Stimulated activated CD4-positive, alpha-beta T cell treated with anti-CD3 and anti-CD28 coated beads, Interleukin-12 subunit alpha, Interleukin-12 subunit beta, amount 100 ng/mL, for 4 hours (primary cell): ENCODE data around the gene AK6.
"Not testable (repeated sequence)": the region's sequence is repeated elsewhere in the genome, so short reads cannot be mapped to it uniquely, and the experiment has no call there.

ENCODE experiments used
- DNase-seq: peaks from one replicate; pipeline ENCODE4 v3.0.0-alpha.2; 2020

AK6 gene

GRCh38 chr5:69369340-69370121, at the start of gene AK6, which contains the start of the genes RAD17 and TAF9:
TSS of gene AK6 (minus strand) at chr5:69369520. CDS start at chr5:69369490, 30 bp downstream.
TSS of gene RAD17 (plus strand) at chr5:69369818. CDS start at chr5:69372209, 2,391 bp downstream.
TSS of gene TAF9 (minus strand) at chr5:69369520. CDS start at chr5:69365737, 3,783 bp downstream.
- DNase-seq = peak; percentile 88

- no peak for DNase-seq
Observed at GRCh38 chr5:69418554-69418953, 49.2 kb upstream of the AK6 start.

DNA sequence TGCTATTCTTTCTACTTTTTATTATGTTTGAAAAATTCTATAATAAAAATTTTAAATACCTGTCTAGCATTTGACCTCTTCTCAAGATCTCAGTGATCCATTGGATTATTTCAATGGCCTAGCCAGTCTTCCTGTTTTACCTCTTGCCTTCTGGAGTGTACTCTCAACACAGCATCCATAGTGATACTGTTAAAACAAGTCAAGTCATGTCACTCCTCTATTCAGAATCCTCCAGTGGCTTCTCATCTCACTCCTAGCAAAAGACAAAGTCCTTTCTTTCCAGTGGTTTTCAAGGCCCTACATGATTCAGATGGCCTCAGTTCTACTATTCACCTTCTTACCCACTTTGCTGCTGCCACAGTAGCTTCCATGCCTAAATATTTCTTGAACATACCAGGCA, 47.4 kb upstream of the AK6 start:
- no peak for DNase-seq

- DNase-seq = no peak
Observed at GRCh38 chr5:69416180-69416579, 46.9 kb upstream of the AK6 start.

DNA sequence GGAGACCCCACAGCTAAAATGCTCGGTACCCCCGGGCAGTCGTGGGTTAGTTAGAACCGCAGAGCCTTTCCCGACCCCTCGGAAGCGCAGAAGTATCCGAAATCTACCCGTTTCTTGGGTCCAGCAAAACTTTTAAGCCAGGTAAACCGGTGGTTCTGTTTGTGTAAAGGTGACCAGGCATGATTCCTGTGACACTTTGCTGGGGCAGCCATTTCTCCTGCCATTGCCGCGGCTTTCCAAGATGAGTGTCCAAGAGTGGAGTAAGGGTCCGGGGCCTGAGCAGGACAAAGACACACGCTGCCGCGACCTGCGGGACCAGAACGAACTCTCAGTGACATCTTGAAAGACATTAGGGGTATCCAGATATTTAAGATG, 46.3 kb upstream of the AK6 start:
- DNase-seq = no peak

DNA sequence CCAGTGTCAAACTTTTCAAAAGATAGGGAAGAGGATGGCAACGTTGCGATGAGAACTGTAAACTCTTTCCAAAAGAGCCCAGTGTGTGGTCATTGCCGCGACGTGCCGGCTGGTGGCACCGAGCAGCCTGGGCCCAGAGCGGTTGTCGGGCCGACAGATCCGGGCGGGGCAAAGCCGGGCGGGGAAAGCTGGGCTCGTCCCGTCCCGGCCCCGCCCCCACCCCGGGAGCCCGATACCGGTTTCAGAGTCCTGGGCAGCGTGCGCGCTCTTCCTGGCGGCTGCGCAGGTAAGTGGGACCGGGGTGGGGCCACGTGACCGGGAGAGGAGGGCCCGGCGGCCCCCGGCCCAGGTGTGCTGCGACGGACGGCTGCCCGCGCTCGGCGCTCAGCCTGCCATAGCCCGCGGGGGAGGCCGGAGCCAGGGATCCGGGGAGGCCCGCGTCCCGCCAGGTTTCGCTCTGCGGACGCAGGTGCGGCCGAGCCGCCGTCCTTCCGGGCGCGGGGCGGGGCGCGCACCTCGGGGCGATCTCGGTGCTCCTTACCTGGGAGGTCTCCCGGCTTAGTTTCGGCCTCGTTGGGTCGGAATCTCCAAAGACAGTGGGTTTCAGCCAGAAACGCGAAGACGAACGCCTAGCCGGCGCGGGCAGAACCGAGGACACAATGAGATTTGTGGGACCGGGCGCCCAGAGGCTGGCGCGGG, 45.7 kb upstream of the AK6 start, which contains the start of gene MARVELD2:
Gene MARVELD2, plus strand, starts transcription at position 232 of the 699 bp plus-strand sequence. CDS start 4,270 bp downstream, outside the sequence.
- peak; percentile 48 for DNase-seq

DNA sequence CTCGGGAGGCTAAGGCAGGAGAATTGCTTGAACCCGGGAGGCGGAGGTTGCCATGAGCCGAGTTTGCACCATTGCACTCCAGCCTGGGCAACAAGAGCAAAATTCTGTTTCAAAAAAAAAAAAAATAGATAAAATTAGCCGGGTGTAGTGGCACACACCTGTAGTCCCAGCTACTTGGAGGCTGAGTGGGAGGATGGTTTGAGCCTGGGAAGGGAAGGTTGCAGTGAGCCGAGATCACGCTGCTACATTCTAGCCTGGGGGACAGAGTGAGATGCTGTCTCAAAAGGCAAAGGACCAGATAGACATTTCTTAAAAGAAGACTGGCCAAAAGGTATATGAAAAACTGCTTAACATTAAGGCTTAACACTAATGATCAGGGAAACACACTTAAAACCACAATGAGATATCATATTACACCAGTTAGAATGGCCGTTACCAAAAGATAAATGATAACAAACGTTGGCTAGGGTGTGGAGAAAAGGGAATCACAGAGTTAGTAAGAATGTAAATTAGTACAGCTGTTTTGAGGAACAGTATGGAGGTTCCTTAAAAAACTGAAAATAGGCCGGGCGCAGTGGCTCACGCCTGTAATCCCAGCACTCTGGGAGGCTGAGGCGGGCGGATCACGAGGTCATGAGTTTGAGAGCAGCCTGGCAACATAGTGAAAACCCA, 35.5 kb upstream of the AK6 start:
- DNase-seq = no peak

DNA sequence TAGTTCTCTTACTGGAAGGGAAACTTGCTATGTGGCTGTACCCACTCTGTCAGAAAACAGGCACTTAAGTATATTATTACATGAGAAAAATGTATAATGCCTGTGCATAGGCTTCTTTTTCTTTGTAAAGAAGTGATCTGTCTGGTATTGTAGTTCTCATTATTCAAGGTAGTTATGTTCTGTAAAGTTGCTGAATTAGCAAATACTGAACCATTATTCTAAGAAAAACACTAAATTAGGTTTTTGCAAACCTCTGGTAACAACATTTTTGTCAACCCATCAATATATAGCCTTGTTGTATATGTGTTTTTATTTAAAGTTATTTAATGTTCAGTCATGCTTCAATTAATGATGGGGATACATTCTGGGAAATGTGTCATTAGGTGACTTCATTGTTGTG, 9.1 kb upstream of the AK6 start:
- DNase-seq = no peak

- DNase-seq = no peak
Observed at GRCh38 chr5:69374911-69375446, 5.7 kb upstream of the AK6 start.

- no peak for DNase-seq
Observed at GRCh38 chr5:69372394-69372793, 3.1 kb upstream of the AK6 start.

GRCh38 chr5:69370335-69370734, 1.0 kb upstream of the AK6 start:
- DNase-seq = not testable (repeated sequence)

DNA sequence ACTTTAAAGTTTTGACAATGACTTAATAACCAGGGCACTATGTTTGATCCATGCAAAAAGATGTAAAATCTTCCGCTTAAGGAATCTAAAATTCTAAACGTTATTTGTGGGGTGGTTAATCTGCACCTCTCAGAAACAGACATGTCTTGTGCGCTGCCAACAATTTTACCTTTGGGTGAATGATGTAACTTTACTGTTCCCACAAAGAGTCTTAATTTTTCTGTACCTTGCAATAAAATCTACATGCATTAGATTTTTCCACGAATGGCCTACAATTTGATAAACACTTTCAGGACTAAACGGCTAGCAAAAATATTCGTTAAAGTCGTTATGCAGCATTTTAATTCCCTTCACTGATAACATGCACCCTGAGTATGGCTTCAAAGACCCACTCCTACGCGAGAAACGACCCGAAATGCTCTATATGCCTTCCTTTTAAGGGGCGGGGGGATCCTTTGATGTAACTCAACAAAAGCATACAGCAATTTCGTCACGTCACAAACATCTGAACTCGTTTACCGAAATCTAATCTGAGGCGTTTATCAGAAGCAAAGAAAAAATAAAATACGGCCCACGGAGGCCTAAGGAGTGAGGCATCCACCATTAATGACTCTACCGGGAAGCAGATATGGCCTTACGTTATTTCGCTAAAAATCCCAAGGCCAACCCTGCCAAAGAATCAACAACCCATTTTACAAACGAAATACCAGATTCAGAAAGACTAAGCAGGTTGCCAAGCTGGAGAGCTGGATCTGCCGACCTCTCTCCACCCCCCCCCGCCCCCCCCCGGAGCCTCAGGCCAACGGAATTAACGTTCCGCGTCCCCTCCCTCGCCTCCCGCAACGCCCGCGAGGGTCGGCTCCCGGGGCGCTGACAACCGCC, 621 bp downstream of the AK6 start:
- no peak for DNase-seq

GRCh38 chr5:69367697-69368279, 1.5 kb downstream of the AK6 start:
- no peak for DNase-seq

- DNase-seq = no peak
Observed at GRCh38 chr5:69364850-69365249, 4.5 kb downstream of the AK6 start.

- DNase-seq = no peak
Observed at GRCh38 chr5:69364414-69364813, 4.9 kb downstream of the AK6 start.

GRCh38 chr5:69360442-69360841, 8.9 kb downstream of the AK6 start:
- DNase-seq = no peak

- DNase-seq = no peak
Observed at GRCh38 chr5:69359699-69360098, 9.6 kb downstream of the AK6 start.

- no peak for DNase-seq
Observed at GRCh38 chr5:69350664-69351063, 18.7 kb downstream of the AK6 start.

- DNase-seq = no peak
Observed at GRCh38 chr5:69343083-69343482, 26.2 kb downstream of the AK6 start.

DNA sequence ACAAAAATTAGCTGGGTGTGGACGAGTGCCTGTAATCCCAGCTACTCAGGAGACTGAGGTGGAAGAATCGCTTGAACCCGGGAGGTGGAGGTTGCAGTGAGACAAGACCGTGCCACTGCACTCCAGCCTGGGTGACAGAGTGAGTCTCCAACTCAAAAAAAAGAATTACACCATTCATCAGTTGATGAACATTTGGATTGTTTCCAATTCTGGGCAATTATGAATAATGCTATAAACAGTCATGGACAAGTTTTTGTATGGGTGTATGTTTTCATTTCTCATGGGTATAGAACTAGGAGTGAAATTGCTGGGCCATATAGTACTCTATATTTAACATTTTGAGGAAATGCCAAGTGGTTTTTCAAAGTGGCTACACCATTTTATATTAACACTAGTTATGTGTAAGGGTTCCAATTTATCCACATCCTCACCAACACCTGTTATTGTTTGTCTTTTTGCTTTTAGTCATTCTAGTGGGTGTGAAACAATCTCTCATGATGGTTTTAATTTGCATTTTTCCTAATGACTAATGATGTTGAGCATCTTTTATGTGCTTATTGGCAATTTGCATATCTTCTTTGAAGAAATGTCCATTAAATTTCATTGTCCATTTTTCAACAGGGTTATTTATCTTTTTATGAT, 27.7 kb downstream of the AK6 start:
- no peak for DNase-seq

DNA sequence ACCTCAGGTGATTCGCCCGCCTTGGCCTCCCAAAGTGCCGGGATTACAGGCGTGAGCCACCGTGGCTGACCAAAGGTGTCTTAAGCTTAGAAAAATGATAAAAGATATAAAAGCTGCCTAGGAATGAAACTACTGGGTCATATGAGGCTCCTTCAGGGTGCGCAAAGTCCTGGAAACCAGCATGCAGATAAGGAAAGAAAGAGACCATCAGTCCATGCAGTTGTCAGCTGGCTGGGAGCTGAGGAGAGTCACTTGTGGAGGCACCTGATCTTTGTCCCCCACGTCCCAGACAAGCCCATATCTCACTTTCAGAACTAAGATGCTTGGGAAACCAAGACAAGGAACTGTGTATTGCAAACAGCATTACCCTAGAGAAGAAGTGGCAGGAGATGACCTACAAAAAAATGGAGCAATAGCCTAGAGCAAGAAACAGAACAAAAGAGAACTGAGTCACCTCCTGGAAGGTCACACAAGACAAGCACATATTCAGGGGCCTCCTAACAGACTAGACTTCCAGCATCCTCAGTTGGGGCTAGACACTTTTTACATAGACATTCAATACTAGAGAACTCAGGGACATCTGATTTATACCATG, 33.9 kb downstream of the AK6 start:
- no peak for DNase-seq
